GM21528 (cell line): ENCODE data around the gene PLP2.
"Not testable (repeated sequence)": the region's sequence is repeated elsewhere in the genome, so short reads cannot be mapped to it uniquely, and the experiment has no call there.

ENCODE experiments used
- ATAC-seq: cut with Tn5 transposase; IDR thresholded peaks from one replicate; pipeline ENCODE4 v1.9.1; 2021; ENCODE audit warnings: mild to moderate bottlenecking, moderate library complexity; ENCODE audit not compliant: unreplicated experiment, low FRiP score

PLP2 gene, protein sequence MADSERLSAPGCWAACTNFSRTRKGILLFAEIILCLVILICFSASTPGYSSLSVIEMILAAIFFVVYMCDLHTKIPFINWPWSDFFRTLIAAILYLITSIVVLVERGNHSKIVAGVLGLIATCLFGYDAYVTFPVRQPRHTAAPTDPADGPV

DNA sequence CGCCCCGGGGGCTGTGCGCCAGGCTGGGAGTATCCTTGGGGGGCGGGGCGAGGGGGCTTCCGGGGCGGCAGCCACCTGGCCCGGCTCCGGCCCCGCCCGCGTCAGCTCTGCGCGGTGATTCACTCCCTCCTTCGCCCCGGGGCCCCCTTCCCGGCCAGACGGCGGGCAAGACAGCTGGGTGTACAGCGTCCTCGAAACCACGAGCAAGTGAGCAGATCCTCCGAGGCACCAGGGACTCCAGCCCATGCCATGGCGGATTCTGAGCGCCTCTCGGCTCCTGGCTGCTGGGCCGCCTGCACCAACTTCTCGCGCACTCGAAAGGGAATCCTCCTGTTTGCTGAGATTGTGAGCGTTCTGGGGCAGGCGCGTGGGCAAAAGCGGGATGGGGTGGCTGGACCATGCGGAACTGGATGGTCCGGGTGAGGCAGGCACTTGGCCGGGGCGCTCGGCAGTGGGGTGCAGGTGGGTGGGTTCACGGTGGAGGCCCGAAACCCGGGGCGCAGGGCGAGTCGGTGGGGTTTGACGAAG, at the start of gene PLP2:
Gene PLP2 (plus strand): TSS at position 147 of the 528 bp plus-strand sequence. CDS start 103 bp downstream, at position 250.
- ATAC-seq, result peak; percentile 29

DNA sequence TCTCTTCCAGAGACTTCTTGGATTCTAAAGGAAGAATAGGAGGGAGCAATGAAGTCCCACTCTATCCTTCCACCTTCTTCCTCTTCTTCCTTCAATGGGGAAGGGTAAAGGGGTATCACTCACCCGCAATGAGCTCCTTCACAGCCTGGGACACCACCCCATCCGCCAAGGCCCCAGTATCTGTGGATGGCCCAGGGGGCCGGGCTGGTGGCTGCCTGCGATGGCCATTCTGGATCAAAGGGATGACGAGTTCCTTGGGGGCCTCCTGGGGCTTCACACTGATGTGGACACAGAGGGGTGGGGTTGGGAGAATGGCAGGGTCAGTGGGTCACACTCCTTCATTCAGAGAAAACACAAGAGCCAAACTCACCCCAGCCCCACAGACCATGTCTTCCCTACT, 49.2 kb upstream of the PLP2 start:
- ATAC-seq, result no peak

DNA sequence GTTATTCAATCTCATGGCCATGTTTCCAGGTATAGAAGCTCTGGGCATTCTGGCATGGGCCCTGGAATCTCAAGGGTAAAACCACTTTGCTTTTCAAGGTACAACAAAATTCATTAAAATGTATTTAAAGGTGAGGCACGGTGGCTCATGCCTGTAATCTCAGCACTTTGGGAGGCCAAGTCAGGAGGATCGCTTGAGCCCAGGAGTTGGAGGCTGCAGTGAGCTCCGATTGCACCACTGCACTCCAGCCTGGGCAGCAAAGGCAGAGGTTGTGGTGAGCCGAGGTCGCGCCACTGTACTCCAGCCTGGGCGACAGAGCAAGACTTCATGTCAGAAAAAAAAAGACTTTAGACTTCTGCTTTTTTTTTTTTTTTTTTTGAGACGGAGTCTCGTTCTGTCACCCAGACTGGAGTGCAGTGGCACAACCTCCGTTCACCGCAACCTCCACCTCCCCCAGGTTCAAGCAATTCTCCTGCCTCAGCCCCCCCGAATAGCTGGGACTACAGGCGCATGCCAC, 43.9 kb upstream of the PLP2 start:
- not testable (repeated sequence) for ATAC-seq

DNA sequence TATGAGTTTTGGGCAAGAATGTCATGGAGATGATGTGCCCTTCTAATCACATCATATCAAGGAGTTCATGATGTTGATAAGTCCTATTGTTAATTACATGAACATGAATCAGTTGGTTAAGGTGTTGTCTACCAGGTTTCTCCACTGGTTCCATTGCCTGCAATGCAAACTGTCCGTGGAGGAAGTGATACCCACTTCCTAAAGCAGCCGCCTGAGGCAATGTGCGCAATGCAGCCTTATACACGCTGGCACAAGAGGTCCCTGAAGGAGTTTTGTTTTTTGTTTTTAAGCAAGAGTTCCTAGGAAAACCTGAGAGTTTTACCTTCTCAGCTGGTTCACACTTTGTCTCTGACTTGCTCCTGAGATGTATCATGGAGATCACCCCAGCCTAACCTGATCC, 42.3 kb upstream of the PLP2 start:
- no peak for ATAC-seq

DNA sequence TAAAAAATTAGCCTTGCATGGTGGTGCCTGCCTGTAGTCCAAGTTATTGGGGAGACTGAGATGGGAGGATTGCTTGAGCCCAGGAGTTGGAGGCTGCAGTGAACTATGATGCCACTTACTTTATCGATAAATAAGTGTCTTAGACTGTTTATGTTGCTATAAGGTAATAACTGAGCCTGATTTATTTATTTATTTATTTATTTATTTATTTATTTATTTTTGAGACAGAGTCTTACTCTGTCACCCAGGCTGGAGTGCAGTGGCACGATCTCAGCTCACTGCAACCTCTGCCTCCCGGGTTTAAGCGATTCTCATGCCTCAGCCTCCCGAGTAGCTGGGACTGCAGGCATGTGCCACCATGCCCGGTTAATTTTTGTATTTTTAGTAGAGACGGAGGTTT, 39.4 kb upstream of the PLP2 start:
- not testable (repeated sequence) for ATAC-seq

DNA sequence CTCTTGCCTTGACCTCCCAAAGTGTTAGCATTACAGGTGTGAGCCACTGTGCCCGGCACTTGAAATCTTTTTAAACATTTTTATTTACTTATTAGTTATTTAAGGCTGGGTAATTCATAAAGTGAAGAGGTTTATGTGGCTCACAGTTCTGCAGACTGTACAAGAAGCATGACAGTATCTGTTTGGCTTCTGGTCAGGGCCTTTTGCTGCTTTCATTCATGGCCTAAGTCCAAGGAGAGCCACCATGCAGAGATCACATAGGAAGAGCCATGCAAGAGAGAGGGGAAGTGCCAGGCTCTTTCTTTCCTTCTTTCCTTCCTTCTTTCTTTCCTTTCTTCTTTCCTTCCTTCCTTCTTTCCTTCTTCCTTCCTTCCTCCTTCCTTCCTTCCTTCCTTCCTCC, 37.9 kb upstream of the PLP2 start:
- no peak for ATAC-seq

DNA sequence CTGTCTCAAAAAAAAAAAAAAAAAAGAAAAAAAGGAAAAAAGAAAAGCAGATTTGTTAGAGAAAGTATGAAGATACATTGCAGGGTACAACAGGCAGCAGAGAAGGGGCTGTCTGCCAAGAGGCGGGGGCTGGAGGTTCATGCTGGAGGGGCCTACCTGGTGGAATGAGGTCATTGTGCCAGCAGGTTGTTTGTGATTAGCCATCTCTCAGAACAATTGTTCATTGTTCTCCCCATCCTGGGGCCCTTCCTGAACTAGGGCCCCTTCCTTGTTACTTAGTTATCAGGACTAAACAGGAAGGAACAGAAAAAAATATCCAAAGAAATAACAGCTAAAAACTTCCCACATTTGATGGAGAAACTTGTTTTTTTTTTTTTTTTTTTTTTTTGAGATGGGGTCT, 34.2 kb upstream of the PLP2 start:
- ATAC-seq, result no peak

DNA sequence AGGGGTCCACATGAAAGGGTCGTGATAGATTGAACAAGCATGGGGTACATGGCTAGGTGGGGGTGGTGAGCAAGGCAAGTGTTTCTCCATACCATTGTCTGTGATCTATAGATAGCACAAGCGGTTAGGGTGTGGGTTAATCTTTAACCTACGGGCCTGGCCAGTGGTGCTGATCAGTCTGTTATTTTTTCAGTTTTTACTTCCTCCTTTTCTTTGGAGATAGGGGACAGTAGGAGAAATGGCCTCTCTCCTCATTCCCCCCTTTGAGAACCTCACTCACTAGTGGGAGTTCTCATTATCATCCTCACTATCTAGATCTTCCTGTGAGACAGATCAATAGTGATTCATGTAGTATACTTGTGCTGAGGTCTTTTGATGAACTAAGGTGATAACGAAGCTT, 32.0 kb upstream of the PLP2 start:
- no peak for ATAC-seq

DNA sequence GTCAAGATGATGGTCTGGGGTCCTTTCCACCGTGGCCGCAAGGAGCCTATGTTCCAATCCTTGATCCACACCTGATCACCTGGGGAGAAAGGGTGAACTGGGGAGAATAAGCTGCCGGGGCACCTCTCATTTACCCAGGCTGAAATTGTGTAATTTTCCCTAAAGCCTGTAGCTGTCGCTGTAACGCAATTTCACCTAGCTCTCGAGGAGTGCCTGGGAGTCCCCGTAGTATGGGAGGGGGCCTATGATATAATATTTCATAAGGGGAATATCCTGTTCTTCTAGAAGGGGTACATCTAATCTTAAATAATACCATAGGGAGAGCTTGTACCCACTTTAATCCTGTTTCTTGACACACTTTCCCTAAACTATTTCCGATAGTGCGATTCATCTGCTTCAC, 29.4 kb upstream of the PLP2 start:
- ATAC-seq, result not testable (repeated sequence)

DNA sequence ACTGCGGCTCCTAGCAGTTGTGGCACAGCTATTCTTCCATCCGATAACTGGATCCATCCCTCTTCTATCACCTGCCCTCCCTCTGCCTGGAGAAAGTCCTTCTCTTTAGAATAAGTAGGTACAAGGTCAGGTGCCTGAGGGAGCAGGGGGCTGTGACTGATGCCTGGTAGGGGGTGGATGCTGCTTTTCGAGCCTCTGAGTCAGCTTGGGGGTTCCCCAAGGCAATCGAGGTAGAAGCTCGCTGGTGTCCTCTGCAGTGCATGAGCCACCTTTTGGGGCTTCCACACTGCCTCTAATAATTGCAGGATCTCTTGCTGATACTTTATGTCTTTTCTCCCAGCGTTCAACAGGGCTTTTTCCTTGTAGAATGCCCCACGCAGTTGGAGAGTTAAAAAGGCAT, 28.5 kb upstream of the PLP2 start:
- not testable (repeated sequence) for ATAC-seq

DNA sequence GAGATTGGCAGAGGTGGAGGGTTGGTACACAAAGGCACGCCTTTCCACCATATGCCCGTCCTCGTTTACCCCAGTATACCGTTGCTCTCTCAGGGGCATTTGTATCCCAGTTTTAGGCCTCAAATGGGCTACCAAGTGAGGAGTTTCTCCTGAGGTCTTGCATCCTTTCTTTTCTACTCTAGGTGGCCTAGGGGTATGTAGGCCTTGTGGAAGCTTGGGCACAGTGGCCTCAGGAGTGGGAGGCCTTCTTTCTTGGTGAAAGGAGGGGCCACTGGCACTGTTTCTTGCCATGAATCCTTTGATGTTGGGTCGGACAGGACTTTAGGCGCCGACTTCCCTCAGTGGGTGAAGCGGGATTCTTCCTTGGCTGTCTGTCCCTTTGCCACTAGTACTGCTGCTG, 24.4 kb upstream of the PLP2 start:
- no peak for ATAC-seq

DNA sequence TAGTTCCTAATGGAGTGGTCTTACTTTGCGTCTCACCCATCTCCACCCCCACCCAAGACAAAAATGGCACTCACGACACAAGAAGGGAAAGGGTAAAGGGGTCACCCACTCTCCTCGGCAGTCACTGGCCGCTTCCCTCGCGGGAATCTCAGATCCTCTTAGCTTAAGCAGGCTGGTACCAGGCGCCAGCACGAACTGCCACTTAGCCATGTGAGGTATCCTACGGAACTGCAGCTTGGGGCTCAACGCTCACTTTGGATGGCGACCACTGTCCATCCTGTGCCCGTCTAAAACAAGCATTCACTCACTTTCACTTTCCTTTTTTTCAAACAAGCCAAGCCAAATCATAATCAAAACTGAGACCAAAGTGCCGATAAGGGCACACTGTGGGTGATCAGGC, 23.8 kb upstream of the PLP2 start:
- no peak for ATAC-seq

DNA sequence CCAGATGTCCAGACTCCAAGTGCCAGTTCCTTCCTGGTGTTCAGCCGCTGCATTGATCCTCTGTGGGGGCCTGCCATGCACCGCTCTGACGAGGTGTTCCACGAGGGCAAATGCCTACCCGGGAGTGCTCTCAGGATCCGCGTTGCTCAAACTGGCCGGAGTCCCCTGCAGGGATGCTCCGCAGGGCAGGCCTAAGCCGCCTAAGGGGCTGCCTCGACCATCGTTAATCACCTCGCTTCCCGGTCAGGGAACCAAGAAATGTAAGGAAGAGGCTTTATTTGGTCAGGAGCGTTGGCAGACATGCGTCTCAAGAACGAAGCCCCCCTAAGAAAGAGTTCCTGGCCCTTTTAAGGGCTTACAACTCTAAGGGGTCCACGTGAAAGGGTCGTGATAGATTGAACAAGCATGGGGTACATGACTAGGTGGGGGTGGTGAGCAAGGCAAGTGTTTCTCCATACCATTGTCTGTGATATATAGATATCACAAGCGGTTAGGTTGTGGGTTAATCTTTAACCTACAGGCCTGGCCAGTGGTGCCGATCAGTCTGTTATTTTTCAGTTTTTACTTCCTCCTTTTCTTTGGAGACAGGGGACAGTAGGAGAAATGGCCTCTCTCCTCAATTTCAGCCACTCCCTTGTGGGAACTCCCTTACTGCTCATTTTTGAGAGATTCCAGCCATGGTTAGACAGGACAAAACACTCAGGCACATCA, 23.2 kb upstream of the PLP2 start:
- ATAC-seq, result not testable (repeated sequence)

DNA sequence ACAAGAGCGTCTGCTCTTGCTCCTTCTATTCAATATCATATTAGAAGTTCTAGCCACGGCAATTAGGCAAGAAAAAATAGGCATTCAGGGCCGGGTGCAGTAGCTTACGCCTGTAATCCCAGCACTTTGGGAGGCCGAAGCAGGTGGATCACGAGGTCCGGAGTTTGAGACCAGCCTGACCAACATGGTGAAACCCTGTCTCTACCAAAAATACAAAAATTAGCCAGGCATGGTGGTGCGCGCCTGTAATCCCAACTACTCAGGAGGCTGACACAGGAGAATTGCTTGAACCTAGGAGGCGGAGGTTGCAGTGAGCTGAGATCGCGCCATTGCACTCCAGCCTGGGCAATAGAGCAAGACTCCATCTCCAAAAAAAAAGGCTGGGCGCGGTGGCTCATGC, 22.4 kb upstream of the PLP2 start:
- ATAC-seq, result not testable (repeated sequence)

DNA sequence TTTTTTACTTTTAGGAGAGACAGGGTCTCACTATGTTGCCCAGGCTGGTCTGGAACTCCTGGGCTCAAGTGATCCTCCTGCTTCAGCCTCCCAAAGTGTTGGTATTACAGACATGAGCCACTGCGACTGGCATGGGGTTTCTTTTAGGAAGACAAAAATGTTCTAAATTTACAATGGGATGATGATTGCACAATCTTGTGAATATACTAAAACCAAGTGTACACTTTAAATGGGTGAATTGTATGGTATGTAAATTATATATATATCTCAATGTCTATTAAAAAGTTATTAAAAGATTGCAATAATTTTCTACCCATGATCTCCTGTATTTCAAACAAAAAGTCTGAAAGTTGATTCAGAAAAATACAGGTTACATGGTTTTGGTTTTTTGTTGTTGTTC, 18.2 kb upstream of the PLP2 start:
- ATAC-seq, result no peak

DNA sequence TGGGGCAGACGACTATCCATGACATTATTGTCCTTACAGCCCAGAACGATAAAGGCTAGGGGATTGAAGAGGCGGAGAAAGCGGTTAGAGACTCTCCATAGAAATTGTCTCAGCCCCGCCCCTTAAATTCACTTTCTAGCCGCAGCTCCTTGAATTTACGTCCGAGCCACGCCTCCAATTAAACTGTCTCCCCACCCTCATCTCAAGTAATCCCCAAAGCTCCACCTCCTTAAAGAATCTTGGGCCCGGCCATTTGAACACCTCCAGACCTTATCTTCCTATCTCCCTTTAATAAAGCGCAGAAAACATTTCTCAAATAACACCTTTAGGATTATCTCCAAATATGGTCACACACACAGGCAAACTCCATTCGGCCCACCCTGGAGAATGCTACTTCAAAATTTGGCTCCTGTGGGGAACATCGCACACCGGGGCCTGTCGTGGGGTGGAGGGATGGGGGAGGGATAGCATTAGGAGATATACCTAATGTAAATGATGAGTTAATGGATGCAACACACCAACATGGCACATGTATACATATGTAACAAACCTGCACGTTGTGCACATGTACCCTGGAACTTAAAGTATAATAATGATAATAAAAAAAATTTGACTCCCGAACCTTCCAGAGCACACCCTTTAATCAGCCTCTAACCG, 16.3 kb upstream of the PLP2 start:
- ATAC-seq, result no peak

DNA sequence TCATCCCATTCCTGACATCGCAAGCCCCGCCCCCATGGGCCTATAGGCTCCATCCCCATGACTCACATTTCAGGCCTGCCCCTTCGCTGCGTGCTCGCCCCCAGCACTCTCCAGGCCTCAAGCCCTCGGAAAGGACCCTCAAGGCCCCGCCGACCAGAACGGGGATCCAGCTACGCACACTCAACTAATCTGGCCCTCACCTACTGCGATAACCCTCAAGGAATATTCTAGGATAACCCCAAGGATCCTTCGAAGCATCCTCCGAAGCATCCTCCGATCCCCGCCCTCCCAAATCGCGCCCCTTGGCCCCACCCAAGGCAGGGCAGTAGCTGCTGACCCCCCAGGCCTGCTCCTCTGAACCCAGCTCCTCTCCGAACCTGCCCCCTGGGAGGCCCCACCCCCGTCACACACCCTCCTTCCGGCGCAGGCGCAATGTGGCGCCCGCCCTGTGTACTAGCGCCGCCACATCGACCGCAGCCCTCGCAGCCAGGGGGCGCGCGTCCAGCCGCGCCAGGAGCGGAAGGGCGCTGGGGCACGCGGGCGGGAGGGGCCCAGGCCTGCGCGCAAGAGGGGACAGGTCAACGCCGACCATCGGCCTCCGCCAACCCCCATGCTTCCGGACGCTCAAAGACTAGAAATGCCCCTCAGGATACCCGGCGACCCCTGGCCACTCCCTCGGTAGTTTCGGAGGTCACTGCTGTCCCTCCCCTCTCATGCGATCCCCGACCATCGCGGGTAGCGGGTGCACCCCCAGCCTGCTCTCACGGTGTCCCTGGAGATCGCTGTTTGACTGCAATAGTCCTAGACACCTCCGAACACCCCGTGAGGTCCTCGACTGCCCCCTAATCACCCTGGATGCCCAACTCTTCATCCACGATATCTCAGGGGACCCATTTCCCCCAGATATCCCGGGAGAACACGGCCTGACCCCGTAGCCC, 15.5 kb upstream of the PLP2 start:
- peak; percentile 82 for ATAC-seq

DNA sequence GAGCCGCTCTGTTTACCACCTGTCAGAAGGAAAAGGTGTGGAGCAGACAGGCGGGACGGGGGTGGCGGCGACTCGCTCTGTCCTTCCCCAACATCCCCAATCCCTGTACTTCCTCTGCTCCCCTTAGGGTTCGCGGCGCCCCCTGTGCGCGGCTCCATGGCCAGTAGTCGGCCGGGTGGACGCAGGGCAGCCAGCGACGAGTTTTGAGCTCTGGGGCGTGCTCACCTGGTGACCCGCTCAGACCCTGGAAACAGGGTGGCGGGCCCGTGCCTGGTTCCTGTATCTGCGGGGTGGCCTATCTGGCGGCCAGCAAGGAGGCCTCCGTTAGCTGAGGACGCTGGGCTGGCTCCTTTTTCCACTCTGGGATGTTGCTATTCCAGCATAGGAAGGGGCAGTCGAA, 14.5 kb upstream of the PLP2 start:
- ATAC-seq, result no peak

DNA sequence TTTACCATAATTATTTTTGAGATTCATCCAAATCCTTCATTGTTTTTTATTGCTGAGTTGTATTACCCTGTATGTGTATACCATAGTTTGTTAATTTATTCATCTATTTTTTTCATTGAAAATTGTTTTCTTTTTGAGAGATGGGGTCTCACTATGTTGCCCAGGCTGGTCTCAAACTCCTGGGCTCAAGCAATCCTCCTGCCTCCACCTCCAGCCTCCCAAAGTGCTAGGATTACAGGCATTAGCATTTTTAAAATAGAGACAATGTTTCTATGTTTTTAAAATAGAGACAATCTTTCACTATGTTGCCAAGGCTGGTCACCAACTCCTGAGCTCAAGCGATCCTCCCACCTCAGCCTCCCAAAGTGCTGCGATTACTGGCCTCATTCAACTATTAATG, 10.8 kb upstream of the PLP2 start:
- ATAC-seq, result no peak

DNA sequence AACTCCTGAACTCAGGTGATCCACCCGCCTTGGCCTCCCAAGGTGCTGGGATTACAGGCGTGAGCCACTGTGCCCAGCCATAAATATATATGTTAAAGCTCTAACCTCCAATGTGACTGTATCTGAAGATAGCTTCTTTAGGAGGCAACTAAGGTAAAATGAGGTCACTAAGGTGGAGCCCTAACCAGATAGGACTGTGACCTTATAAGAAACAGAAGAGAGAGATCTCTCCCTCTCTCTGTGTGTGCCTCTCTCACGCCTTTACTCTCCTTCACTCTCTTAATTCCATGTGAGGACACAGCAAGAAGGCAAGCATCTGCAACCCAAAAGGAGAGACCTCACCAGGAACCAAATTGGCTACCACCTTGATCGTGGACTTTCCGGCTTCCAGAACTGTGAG, 10.1 kb upstream of the PLP2 start:
- ATAC-seq, result no peak
